HG03159 (cell line): ENCODE measurements around the gene DENND2A.
"Not testable (repeated sequence)": the region's sequence is repeated elsewhere in the genome, so short reads cannot be mapped to it uniquely, and the experiment has no call there.

Experiments used
- ATAC-seq: cut with Tn5 transposase; IDR thresholded peaks from one replicate; pipeline ENCODE4 v1.9.1; 2021; ENCODE audit warnings: mild to moderate bottlenecking, moderate library complexity; ENCODE audit not compliant: unreplicated experiment

Gene DENND2A

GRCh38 chr7:140557069-140557468 lies 83.5 kb downstream of the DENND2A start:
- no peak for ATAC-seq

GRCh38 chr7:140553236-140553635 lies 87.4 kb downstream of the DENND2A start:
- not testable (repeated sequence) for ATAC-seq

GRCh38 chr7:140552240-140552679 lies 88.4 kb downstream of the DENND2A start:
- no peak for ATAC-seq

- no peak for ATAC-seq
These were observed 89.0 kb downstream of the DENND2A start for GRCh38 chr7:140551355-140552239.

DNA sequence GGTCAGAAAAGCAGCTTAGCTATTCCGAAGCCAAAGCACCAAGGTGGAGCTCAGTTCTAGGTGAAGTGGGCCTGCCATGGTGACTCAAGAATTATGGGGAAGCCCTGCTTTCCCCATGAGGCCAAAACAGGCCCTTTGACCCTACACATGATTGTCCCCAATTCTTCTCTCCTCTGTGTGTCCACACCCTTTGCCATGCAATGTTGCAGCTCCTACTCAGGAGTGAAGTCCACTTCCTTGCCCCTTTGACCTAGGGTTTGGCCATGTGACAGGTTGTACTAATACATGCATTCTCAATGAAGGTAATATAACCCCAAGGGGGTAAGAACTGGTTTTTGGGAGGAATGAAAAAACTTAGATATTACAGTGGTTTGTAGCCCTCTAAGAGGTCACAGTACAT lies 93.7 kb downstream of the DENND2A start:
- no peak for ATAC-seq

GRCh38 chr7:140544388-140544826 lies 96.2 kb downstream of the DENND2A start:
- no peak for ATAC-seq

- ATAC-seq: no peak
These were observed 98.4 kb downstream of the DENND2A start for GRCh38 chr7:140542228-140542603.

- ATAC-seq: no peak
These were observed 98.9 kb downstream of the DENND2A start for GRCh38 chr7:140541513-140542227.

DNA sequence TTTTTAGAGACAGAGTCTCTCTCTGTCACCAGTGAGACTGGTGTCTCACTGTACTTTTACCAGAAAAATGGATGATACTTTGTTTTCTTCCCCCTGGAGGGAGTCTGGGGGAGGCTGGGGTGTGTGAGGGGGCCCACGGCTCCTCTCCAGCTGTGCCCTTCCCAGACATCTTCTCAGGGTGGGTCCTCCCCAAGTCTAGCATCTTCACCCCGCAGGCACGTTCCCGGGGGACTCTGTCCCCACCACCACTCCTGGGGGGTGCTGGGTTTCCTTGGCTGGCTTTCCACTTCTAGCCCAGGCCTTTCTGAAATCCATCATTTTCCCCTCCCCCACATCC lies 99.5 kb downstream of the DENND2A start:
- no peak for ATAC-seq

DNA sequence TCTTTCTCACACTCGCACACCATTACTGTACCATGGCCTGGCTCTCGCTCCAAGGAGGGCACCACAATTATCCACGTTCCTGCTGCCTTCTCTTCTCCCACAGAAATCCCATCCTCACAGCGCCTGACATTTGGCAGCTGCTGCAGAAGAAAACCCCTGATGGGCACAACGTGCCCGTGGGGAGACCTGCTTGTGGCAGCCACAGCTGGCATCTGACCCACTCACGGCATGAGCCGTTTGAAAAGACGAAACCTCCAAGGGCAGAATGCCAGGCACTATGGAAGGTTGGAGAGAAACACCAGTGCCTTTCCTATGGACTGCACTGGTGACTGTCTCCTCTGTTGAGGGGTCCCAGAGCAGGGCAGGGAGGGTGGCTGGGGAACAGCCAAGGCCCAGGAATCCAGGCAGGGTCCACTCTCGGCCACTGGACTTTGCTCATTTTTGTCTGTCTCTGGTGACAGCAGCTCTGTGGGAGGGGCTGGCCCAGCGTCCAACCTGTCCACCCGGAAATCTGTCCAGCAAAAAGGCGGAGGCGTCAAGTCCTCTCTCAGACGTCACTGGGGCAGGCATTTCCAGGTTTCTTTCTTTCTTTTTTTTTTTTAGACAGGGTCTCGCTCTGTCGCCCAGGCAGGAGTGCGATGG lies 100.4 kb downstream of the DENND2A start:
- ATAC-seq: no peak

- ATAC-seq: no peak
These were observed 101.2 kb downstream of the DENND2A start for GRCh38 chr7:140539461-140539860.

DNA sequence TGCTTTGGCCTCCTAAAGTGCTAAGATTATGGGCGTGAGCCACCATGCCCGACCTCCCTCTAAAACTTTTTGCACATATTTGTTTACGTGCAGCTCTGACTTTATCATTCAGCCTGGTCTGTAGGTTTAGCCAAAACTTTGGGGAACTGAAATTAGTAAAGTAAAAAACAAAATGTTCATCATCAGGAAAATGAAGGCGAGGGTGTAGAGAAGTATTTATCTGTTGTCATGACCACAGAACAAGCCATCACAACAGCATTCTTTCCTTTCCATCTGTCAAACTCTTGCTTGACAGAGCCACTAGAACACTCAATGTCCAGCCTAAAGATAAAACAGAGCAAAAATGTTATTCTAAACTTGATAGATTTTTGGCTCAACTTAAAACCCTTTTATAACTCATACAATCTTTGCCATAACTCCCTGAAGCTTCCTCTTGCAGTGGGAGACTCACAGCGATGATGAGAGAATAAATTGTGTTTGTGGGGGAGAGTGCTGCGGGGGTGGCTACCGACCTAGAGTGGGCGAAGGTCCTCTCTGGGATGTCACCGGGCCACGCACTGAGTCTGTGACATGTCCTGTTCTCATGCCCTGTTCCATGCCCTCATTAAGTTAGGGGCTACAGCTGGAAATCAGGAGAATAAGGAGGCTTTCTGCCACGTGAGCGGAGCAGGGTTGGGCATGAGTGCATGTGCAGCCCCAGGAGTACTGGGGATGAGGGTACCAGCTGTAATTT lies 102.7 kb downstream of the DENND2A start:
- ATAC-seq: no peak

GRCh38 chr7:140534743-140535142 lies 105.9 kb downstream of the DENND2A start:
- ATAC-seq: no peak

DNA sequence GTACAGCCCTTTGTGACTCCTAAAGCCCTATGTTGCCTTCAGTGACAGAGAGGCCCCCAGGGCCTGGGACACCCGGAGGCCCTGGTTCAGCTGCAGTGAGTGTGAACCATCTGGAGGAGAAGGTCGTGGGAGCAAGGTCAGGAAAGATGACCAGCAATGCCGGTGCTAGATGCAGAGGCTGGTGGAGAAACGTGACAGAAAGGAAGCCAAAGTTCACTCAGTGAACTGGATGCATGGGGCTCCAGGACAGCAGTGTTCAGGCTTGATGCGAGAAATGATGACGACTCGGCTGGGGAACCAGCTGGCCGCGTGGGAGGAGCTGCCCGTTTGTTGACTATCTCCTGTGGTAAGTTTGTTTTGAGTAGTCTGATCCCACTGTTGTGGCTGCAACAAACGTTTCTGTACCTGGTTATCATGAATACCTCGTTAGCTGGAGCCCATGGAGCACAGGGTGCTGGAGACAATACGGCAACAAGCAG lies 107.2 kb downstream of the DENND2A start:
- no peak for ATAC-seq

DNA sequence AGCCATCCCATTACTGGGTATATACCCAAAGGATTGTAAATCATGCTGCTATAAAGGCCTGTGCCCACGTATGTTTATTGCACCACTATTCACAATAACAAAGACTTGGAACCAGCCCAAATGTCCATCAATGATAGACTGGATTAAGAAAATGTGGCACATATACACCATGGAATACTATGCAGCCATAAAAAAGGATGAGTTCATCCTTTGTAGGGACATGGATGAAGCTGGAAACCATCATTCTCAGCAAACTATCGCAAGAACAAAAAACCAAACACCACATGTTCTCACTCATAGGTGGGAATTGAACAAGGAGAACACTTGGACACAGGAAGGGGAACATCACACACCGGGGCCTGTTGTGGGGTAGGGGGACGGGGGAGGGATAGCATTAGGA lies 111.2 kb downstream of the DENND2A start:
- ATAC-seq: not testable (repeated sequence)

DNA sequence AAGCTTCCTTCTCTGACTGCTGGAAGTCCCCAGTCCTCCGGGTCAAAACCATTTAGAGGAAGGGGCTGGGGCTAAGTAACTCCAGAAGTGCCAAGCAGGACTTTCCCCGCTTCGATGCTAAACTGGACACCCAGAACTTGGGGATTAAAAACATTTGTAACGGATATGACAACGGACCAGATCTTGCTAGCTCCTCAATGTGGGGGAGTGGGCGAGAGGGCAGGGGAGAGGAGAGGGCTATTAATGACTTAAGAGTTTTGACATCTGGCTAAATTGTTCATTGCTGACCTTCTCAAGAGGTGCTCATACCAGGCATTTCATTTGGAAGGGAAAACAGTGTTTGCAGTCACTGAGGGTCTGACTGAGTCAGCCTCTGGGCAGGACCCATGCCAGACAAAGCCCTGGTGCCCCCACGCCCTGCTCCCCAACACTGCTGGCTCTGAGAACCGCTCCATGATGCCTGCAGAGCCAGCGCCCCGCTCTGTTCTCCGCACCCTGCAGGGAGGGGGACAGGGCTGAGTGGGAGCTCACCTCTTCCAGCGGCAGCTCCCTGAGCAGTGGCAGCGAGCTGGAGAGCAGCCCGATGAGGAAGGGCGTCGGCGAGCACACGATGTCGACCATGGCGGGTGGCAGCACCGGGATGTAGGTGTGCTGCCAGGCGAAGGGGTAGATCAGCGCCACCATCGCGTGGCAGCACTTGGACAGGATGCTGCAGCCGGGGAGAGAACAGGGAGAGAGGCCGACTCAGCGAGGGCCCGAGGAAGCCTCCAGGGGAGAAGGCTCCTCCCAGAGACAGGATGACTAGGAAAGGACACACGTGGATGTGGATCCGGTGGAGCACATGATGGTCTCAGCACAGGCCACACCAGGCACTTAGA lies 113.6 kb downstream of the DENND2A start:
- ATAC-seq: no peak

DNA sequence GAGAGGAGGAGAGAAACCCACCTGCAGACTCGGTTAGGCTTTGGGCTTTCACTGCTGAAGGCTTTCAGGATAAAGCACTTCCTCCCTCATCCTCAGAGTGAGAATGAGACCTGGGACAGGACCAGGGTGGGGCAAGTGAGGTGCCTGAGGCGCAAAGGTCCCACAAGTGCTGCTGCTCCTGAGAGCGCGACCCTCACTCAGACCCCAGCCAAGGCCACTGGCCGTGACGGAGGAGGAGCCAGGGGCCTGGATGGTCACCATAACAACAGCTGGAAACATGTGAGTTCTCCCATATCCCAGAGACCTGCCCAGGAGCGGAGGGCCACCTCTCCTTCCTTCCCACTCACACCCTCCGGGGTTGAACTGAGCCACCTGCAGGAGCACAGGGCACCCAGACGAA lies 114.4 kb downstream of the DENND2A start:
- no peak for ATAC-seq

- no peak for ATAC-seq
These were observed 114.9 kb downstream of the DENND2A start for GRCh38 chr7:140525743-140526142.

- ATAC-seq: no peak
These were observed 119.2 kb downstream of the DENND2A start for GRCh38 chr7:140521421-140521820.

- no peak for ATAC-seq
These were observed 121.6 kb downstream of the DENND2A start for GRCh38 chr7:140519007-140519399.
